Measurements from ENCODE around the gene FGF18.

FGF18 gene

DNA sequence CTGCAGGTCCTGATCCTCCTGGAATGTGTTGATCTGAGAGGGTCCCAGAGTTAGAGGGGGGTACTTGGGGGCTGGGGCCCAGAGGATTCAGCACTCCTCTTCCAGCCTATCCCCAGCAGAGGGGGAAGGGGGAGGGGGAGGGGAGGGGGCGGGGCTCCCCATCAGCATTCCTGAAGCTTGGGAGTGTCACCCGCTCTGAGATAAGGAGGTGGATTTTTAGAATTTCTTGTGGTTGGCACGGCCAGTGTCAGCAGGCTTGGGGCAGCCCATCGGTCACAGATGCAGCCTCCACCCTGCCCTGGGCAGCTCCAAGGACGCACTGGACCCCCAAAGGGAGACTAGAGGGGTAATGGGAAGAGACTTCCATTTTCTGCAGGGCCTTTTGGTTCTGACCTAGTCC, 5.3 kb downstream of the FGF18 start:
- no peak for FAIRE-seq

DNA sequence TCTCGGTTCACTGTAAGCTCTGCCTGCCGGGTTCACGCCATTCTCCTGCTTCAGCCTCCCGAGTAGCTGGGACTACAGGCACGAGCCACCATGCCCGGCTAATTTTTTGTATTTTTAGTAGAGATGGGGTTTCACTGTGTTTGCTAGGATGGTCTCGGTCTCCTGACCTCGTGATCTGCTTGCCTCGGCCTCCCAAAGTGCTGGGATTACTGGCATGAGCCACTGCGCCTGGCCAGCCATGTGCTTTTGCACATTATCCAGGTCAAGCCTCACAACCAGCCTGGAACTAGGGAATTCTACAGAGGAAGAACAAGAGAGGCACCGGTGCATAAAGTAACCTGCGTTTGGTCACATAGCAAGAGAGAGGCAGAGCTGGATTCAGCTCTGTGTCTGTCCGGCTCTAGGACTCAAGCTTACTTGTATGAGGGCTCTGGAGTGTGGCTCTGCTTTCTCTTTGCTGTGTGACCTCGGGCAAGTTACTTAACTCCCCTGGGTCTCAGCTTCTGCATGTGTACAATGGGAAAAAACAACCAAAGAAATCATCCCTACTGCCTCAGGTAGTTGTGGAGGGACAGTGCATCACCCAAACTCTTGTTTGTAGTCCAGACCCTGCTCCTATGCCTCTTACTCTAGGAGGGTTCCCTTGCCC, 6.3 kb downstream of the FGF18 start:
- FAIRE-seq = no peak

DNA sequence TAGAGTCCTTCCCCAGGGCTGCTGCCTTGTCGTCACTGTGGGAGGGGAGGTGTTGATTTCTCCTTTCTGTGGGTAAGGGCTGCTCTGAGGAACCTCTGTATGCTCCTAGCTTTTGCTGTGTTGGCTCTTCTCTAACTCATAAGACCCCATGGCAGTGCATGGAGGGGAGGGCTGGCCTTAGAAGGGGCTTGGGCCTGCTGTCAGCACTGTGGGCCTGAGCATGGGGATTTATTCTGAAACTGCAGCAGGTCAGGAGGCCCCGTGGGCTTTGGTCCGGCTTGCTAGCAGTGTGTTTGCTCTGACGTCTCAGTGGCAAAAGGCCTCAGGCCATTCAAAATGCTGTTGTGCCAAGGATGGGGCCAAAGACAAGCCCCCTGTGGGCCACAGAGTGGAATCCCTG, 6.8 kb downstream of the FGF18 start:
- no peak for FAIRE-seq

GRCh38 chr5:171426680-171427079, 7.2 kb downstream of the FGF18 start:
- FAIRE-seq = no peak

GRCh38 chr5:171427318-171428167, 8.1 kb downstream of the FGF18 start:
- no peak for FAIRE-seq

- no peak for FAIRE-seq
Observed at GRCh38 chr5:171428168-171428696, 8.8 kb downstream of the FGF18 start.

DNA sequence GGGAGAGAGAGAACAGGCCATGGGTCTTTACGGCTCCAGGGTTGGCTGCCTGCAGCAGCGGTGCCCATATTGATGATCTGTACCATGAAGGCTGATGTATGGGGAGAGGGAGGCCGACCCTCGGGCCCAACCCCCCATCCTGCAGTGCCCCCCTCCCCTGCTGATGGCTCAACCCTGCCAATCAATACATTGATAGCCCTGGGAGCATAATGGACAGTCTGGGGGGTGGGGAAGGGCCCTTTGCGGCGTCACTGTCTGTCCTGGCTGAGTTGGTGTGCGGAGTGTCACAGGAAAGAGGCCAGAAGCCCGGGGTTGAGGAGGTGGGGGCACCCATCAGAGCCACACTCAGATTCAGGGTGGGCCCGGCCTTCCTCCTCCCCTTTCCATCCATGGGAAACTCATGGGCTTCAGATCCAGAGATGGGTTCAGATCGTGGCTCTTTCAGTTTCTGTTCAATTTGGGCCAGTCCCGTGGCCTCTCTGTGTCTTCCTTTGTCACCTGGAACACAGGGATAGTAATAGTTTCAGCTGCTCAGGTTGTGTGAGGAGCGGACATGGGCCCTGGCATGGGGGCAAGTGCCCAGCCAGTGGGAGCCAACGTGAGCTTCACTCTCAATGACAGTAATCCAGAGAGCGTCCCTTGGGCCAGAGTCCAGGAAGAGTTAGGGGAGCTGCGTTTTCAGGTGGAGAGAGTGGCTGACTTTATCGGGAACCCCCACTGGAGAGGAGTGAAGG, 9.5 kb downstream of the FGF18 start:
- no peak for FAIRE-seq

GRCh38 chr5:171429543-171429910, 10.1 kb downstream of the FGF18 start:
- FAIRE-seq = no peak

- no peak for FAIRE-seq
Observed at GRCh38 chr5:171431251-171431777, 11.9 kb downstream of the FGF18 start.

DNA sequence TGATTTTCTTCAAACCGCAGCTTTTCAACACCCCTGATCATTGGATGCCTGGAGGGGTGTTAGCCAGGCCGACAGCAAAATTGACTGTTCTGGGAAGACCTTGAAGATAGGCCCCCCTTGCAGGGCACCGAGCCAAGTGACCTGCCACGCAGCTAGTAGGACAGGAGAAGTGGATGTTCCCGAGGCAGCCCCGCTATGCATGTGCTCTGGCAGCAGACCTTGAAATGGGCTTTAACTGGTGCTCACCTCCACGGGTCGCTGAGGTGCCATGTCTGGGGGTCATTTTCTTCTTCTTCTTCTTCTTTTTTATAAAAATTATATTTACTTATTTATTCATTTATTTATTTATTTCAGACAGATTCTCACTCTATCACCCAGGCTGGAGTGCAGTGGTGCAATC, 12.6 kb downstream of the FGF18 start:
- FAIRE-seq = no peak

- no peak for FAIRE-seq
Observed at GRCh38 chr5:171432583-171433351, 13.3 kb downstream of the FGF18 start.

GRCh38 chr5:171433352-171433698, 13.9 kb downstream of the FGF18 start:
- no peak for FAIRE-seq

- FAIRE-seq = no peak
Observed at GRCh38 chr5:171433982-171434676, 14.7 kb downstream of the FGF18 start.

DNA sequence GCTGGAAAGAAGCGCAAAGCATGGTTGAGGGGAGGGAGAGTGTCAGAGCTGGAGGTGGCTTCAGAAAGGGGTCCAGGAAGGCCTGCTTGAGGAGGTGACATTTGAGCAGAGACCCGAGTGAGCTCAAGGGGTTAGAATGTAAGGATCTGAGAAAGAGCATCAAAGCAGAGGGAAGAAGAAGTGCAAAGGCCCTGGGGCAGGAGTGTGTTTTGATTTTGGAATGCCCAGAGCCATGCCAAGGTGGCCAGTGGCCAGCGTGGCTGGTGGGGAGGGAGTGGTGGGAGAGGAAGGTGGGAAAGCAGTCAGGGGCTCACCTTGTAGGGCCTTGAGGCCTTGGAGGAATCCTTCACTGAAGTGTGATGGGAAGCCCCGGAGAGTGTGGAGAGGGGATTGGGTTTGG, 15.4 kb downstream of the FGF18 start:
- FAIRE-seq = no peak

GRCh38 chr5:171435908-171436307, 16.5 kb downstream of the FGF18 start:
- FAIRE-seq = no peak

DNA sequence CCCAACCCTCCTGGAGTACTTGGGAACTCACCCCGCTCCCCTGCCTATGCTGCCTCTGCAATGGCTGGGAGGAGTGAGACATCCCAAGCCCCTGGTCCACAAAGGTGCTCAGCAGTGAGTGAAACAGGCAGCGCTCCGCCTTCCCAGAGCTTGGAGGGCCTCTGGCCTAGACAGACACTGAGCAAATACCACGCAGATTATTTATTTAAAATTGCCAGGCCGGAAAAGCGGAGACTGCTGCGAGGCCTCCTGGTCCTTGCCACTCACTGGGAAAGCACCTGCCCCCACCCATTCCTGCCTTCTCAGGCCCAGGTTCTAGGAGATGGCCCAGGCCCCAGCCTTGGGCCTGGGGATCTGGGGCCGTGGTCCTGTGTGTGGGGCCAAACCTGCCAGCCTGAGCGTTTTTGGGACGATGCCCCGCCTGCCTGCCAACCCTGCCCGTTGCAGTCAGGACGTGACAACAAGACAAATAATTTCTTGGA, 17.4 kb downstream of the FGF18 start:
- no peak for FAIRE-seq

DNA sequence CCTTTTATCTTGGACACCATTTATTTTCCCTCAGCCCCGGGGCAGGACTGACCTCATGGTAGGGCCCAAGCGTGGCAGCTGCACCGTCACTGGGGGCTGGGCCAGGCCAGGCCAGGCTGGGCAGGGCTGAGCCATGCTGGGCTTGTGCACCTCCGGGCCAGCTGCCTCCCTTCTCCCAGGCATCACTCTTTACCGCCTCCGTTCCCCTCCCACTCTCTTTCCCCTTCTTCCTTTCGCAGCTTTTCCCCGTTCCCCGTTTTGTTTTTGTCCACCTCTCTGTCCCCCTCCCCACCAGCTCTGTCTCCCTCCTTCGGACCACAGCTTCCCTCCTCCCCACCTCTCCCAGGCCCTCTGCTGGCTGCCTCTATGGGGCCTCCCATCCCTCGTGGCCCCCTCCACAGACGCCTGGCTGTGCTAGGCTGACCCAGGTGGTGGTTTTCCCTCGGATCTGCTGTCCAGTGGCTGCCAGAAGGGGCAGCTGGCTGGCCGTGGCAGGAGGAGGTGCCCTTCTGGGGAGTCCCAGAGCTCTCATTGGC, 17.9 kb downstream of the FGF18 start:
- FAIRE-seq = no peak

GRCh38 chr5:171438738-171439137, 19.3 kb downstream of the FGF18 start:
- no peak for FAIRE-seq

GRCh38 chr5:171441246-171441791, 21.9 kb downstream of the FGF18 start:
- no peak for FAIRE-seq

GRCh38 chr5:171442287-171443042, 23.0 kb downstream of the FGF18 start:
- FAIRE-seq = no peak
